GM23338 (cell line): Measurements from ENCODE around the gene DPEP3.

ENCODE experiments used
- CREB1 ChIP-seq: fragments of 250-450 bp; sonication (Bioruptor Pico); IDR thresholded peaks from 2 replicates; pipeline ENCODE4 v1.5.0; 2020; ENCODE audit warnings: low read depth, mild to moderate bottlenecking, moderate library complexity
- CTCF ChIP-seq, 2 experiments: fragments of 200-600 bp in 1 of 2; sonication (generic) in 1 of 2; conservative IDR thresholded peaks; 2 replicates each; pipeline versions ENCODE4 v1.5.1 to v1.6.1; 2016 to 2017; ENCODE audit warnings: antibody characterized with exemption in 2 of 2, low read depth in 2 of 2, mild to moderate bottlenecking in 2 of 2, moderate library complexity in 1 of 2
- ETS1 ChIP-seq: IDR thresholded peaks from 2 replicates; pipeline ENCODE4 v1.6.1; 2016; ENCODE audit warnings: antibody characterized with exemption
- EZH2 ChIP-seq: fragments of 200-600 bp; sonication (generic); IDR thresholded peaks from one replicate; pipeline ENCODE4 v1.8.0; 2017; ENCODE audit warnings: antibody characterized with exemption, mild to moderate bottlenecking, low read depth; ENCODE audit not compliant: unreplicated experiment
- EZH2phosphoT487 ChIP-seq: fragments of 200-600 bp; sonication (generic); IDR thresholded peaks from one replicate; pipeline ENCODE4 v1.8.1; 2018; ENCODE audit warnings: antibody characterized with exemption; ENCODE audit not compliant: unreplicated experiment
- JUNB ChIP-seq: IDR thresholded peaks from one replicate; pipeline ENCODE4 v1.6.1; 2016; ENCODE audit warnings: antibody characterized with exemption; ENCODE audit not compliant: unreplicated experiment
- NANOG ChIP-seq: IDR thresholded peaks from 2 replicates; pipeline ENCODE4 v1.6.1; 2016; ENCODE audit warnings: antibody characterized with exemption, borderline replicate concordance
- POLR2AphosphoS5 ChIP-seq: IDR thresholded peaks from 2 replicates; pipeline ENCODE4 v1.6.1; 2016; ENCODE audit warnings: antibody characterized with exemption, low read depth
- REST ChIP-seq: IDR thresholded peaks from one replicate; pipeline ENCODE4 v1.6.1; 2018; ENCODE audit warnings: antibody characterized with exemption; ENCODE audit not compliant: unreplicated experiment
- STAT1 ChIP-seq: IDR thresholded peaks from one replicate; pipeline ENCODE4 v1.6.1; 2016; ENCODE audit warnings: antibody characterized with exemption; ENCODE audit not compliant: unreplicated experiment
- ZNF114 ChIP-seq: fragments of 250-450 bp; sonication (Bioruptor Pico); IDR thresholded peaks from 2 replicates; pipeline ENCODE4 v1.5.0; 2020; ENCODE audit warnings: mild to moderate bottlenecking, moderate library complexity
- ZNF331 ChIP-seq: fragments of 250-450 bp; sonication (Bioruptor Pico); IDR thresholded peaks from 2 replicates; pipeline ENCODE4 v1.5.0; 2020; ENCODE audit warnings: low read depth, mild to moderate bottlenecking, moderate library complexity

GRCh38 chr16:67959536-67960329 is 20.6 kb downstream of the DPEP3 start:
- TF ChIP-seq CTCF (conservative IDR thresholded peaks at IDR 0.05; ENCODE audit: low read depth in 2 of 2) (no peak), POLR2AphosphoS5 (no peak), EZH2 (no peak), JUNB (no peak), STAT1 (no peak), REST (no peak), CREB1 (CRISPR knock-in tag) (no peak), EZH2phosphoT487 (no peak), ETS1 (no peak), ZNF114 (no peak), ZNF331 (CRISPR knock-in tag) (no peak), NANOG (no peak)
